HepG2 (cell line): ENCODE measurements around the gene PITHD1. TPM values are rescaled to one million over a fixed set of nuclear protein-coding genes. Genes with fewer than 3 reads are reported as not detected.
A peak's percentile ranks its signal among the peaks of the same experiment; 100 is the strongest.

Source experiments
- ARNT ChIP-seq: fragments of 450-650 bp; IDR thresholded peaks from 2 replicates; pipeline ENCODE4 v1.6.1; 2017
- BRF2 ChIP-seq: sonication (generic); formaldehyde crosslinking; IDR thresholded peaks from 2 replicates; pipeline ENCODE4 v1.8.1; 2022; ENCODE audit warnings: mild to moderate bottlenecking, missing genetic modification reagents
- DNMT1 ChIP-seq: sonication (generic); formaldehyde crosslinking; IDR thresholded peaks from 2 replicates; pipeline ENCODE4 v1.5.1; 2020; ENCODE audit warnings: mild to moderate bottlenecking, missing genetic modification reagents
- FLYWCH1 ChIP-seq: sonication (generic); formaldehyde crosslinking; IDR thresholded peaks from 2 replicates; pipeline ENCODE4 v1.8.1; 2023; ENCODE audit warnings: mild to moderate bottlenecking, missing genetic modification reagents
- HIC2 ChIP-seq: sonication (generic); formaldehyde crosslinking; IDR thresholded peaks from 2 replicates; pipeline ENCODE4 v1.9.0; 2022; ENCODE audit warnings: low read depth, missing genetic modification reagents
- MLLT10 ChIP-seq: sonication (generic); formaldehyde crosslinking; IDR thresholded peaks from 2 replicates; pipeline ENCODE4 v1.4.0; 2020; ENCODE audit warnings: missing genetic modification reagents
- NFKBIZ ChIP-seq: IDR thresholded peaks from 2 replicates; pipeline ENCODE4 v1.6.1; 2018; ENCODE audit warnings: missing genetic modification reagents, missing compliant biosample characterization
- RNF219 ChIP-seq: sonication (generic); formaldehyde crosslinking; IDR thresholded peaks from 2 replicates; pipeline ENCODE4 v1.5.0; 2020; ENCODE audit warnings: mild to moderate bottlenecking, missing genetic modification reagents
- SAP130 ChIP-seq: IDR thresholded peaks from 2 replicates; pipeline ENCODE4 v1.6.1; 2016; ENCODE audit warnings: low read depth
- SMAD3 ChIP-seq: sonication (generic); formaldehyde crosslinking; IDR thresholded peaks from 2 replicates; pipeline ENCODE4 v1.4.0; 2020; ENCODE audit warnings: missing genetic modification reagents
- TOPORS ChIP-seq: sonication (generic); formaldehyde crosslinking; IDR thresholded peaks from 2 replicates; pipeline ENCODE4 v1.8.0; 2023; ENCODE audit warnings: mild to moderate bottlenecking, missing genetic modification reagents
- ZBTB20 ChIP-seq: sonication (generic); formaldehyde crosslinking; IDR thresholded peaks from 2 replicates; pipeline ENCODE4 v1.8.1; 2023; ENCODE audit warnings: missing genetic modification reagents, low read depth, mild to moderate bottlenecking, borderline replicate concordance
- ZNF136 ChIP-seq: sonication (generic); formaldehyde crosslinking; IDR thresholded peaks from 2 replicates; pipeline ENCODE4 v1.8.1; 2022; ENCODE audit warnings: low read depth, mild to moderate bottlenecking, moderate library complexity, missing genetic modification reagents
- ZNF205 ChIP-seq: IDR thresholded peaks from 2 replicates; pipeline ENCODE4 v1.6.1; 2018; ENCODE audit warnings: missing biosample characterization, missing genetic modification reagents
- ZNF230 ChIP-seq: sonication (generic); formaldehyde crosslinking; IDR thresholded peaks from 2 replicates; pipeline ENCODE4 v1.4.0; 2020; ENCODE audit warnings: mild to moderate bottlenecking, missing genetic modification reagents
- ZNF44 ChIP-seq: sonication (generic); formaldehyde crosslinking; IDR thresholded peaks from 2 replicates; pipeline ENCODE4 v1.5.1; 2020; ENCODE audit warnings: mild to moderate bottlenecking, missing genetic modification reagents
- ZNF569 ChIP-seq: sonication (generic); formaldehyde crosslinking; IDR thresholded peaks from 2 replicates; pipeline ENCODE4 v1.5.0; 2020; ENCODE audit warnings: mild to moderate bottlenecking, missing genetic modification reagents, moderate library complexity, borderline replicate concordance
- ZNF619 ChIP-seq: sonication (generic); formaldehyde crosslinking; IDR thresholded peaks from 2 replicates; pipeline ENCODE4 v1.4.0; 2020; ENCODE audit warnings: mild to moderate bottlenecking, missing genetic modification reagents
- ZNF83 ChIP-seq: sonication (generic); formaldehyde crosslinking; IDR thresholded peaks from 2 replicates; pipeline ENCODE4 v1.4.0; 2020; ENCODE audit warnings: missing genetic modification reagents, mild to moderate bottlenecking, borderline replicate concordance
- ZSCAN21 ChIP-seq: sonication (generic); formaldehyde crosslinking; IDR thresholded peaks from 2 replicates; pipeline ENCODE4 v1.8.0; 2022; ENCODE audit warnings: mild to moderate bottlenecking, missing genetic modification reagents, moderate library complexity, borderline replicate concordance
- ZXDC ChIP-seq: sonication (generic); formaldehyde crosslinking; IDR thresholded peaks from 2 replicates; pipeline ENCODE4 v1.5.0; 2020; ENCODE audit warnings: mild to moderate bottlenecking, missing genetic modification reagents
- polyA plus RNA-seq, 8 experiments: library from polyadenylated mRNA; depleted of rRNA in 3 of 8; stranded (reverse) in 7 of 8; unstranded in 1 of 8; fragments of >200 nt; fragmentation: Illumina TruSeq in 4 of 8; extraction: Trizol in 4 of 8; gene quantifications; 2 replicates each; pipeline versions ENCODE4 v1.2.1 to v1.2.3, GENCODE V29; 2011 to 2016; ENCODE audit warnings: low read depth in 4 of 8, missing spikeins in 1 of 8, mixed read lengths in 1 of 8; ENCODE audit not compliant: insufficient read depth in 1 of 8
- total RNA-seq, 5 experiments: library from RNA; depleted of rRNA; stranded (reverse); fragments of >200 nt; fragmentation: Illumina TruSeq; extraction: Trizol; gene quantifications; 2 replicates each; pipeline ENCODE4 v1.2.3, GENCODE V29; 2016; ENCODE audit warnings: low read depth in 1 of 5
- TF ChIP-seq, protein P1 (sequence below): IDR thresholded peaks from 2 replicates; pipeline ENCODE4 v1.6.1; 2012; ENCODE audit warnings: inconsistent platforms
- TF ChIP-seq, protein P2 (sequence below): sonication (generic); formaldehyde crosslinking; conservative IDR thresholded peaks from 2 replicates; pipeline ENCODE4 v1.8.1; 2023; ENCODE audit warnings: missing genetic modification reagents

The PITHD1 gene
- total and polyA plus RNA-seq, 2 of the 13 experiments (the other 11 are each of a cell fraction or from before 2014, with no cell fraction given): 28.0 to 37.3 TPM

DNA sequence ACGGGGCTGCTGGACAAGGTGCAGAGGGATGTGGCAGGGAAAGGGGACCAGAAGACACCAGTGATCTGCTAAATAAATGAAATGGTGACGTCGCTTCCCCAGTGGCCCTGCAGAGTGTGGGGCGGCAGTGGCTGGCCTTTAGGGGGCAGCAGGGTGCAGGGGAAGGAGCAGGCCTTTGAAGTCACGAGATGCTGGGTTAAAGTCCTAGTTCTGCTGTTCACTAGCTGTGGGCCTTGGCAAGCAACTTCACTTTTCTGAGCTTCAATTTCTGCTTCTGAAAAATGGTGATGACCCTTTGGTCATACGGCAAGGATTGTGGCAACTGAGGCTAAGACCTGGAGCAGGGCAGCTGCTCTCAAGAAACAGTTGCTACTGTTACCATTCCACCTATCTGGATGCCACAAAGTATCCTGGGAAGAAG is 31.5 kb downstream of the PITHD1 start (continued):
- no peak; the same call in 1 of the 2 replicates for TF ChIP-seq ZXDC (CRISPR knock-in tag)
- TF ChIP-seq ZSCAN21 (CRISPR knock-in tag): no peak
- TF ChIP-seq FLYWCH1 (CRISPR knock-in tag): no peak
- TF ChIP-seq ZNF230 (CRISPR knock-in tag): no peak
- no peak for TF ChIP-seq ZBTB20 (CRISPR knock-in tag)
- no peak for TF ChIP-seq RNF219 (CRISPR knock-in tag)
- TF ChIP-seq SAP130 (CRISPR knock-in tag): peak; percentile 44
- TF ChIP-seq, protein P1, sequence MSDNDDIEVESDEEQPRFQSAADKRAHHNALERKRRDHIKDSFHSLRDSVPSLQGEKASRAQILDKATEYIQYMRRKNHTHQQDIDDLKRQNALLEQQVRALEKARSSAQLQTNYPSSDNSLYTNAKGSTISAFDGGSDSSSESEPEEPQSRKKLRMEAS: 0 out of 2 replicates have a peak, but pooled peaks have one; percentile 24
- TF ChIP-seq ZNF83 (CRISPR knock-in tag): no peak
- no peak; the same call in 1 of the 2 replicates for TF ChIP-seq SMAD3 (CRISPR knock-in tag)
- TF ChIP-seq ZNF569 (CRISPR knock-in tag): no peak
- no peak for TF ChIP-seq ARNT
- TF ChIP-seq, protein P2, sequence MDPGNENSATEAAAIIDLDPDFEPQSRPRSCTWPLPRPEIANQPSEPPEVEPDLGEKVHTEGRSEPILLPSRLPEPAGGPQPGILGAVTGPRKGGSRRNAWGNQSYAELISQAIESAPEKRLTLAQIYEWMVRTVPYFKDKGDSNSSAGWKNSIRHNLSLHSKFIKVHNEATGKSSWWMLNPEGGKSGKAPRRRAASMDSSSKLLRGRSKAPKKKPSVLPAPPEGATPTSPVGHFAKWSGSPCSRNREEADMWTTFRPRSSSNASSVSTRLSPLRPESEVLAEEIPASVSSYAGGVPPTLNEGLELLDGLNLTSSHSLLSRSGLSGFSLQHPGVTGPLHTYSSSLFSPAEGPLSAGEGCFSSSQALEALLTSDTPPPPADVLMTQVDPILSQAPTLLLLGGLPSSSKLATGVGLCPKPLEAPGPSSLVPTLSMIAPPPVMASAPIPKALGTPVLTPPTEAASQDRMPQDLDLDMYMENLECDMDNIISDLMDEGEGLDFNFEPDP: no peak
- TF ChIP-seq HIC2 (CRISPR knock-in tag): no peak
- TF ChIP-seq ZNF619 (CRISPR knock-in tag): no peak
- no peak for TF ChIP-seq BRF2 (CRISPR knock-in tag)
- no peak for TF ChIP-seq ZNF136 (CRISPR knock-in tag)
- no peak for TF ChIP-seq MLLT10 (CRISPR knock-in tag)
- 0 out of 2 replicates have a peak, but pooled peaks have one; percentile 43 for TF ChIP-seq NFKBIZ (CRISPR knock-in tag)
- no peak for TF ChIP-seq TOPORS
- TF ChIP-seq ZNF44 (CRISPR knock-in tag): no peak
- no peak for TF ChIP-seq ZNF205 (CRISPR knock-in tag)
- no peak for TF ChIP-seq DNMT1
